ENCODE results near the gene IRAK2.

GRCh38 chr3:10235551-10235950 is 70.8 kb downstream of the IRAK2 start:
- TF ChIP-seq, protein P1, sequence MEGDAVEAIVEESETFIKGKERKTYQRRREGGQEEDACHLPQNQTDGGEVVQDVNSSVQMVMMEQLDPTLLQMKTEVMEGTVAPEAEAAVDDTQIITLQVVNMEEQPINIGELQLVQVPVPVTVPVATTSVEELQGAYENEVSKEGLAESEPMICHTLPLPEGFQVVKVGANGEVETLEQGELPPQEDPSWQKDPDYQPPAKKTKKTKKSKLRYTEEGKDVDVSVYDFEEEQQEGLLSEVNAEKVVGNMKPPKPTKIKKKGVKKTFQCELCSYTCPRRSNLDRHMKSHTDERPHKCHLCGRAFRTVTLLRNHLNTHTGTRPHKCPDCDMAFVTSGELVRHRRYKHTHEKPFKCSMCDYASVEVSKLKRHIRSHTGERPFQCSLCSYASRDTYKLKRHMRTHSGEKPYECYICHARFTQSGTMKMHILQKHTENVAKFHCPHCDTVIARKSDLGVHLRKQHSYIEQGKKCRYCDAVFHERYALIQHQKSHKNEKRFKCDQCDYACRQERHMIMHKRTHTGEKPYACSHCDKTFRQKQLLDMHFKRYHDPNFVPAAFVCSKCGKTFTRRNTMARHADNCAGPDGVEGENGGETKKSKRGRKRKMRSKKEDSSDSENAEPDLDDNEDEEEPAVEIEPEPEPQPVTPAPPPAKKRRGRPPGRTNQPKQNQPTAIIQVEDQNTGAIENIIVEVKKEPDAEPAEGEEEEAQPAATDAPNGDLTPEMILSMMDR (IDR thresholded peaks at IDR 0.05), result no peak
- TF ChIP-seq SIN3A (IDR thresholded peaks at IDR 0.05; ENCODE audit: borderline replicate concordance, insufficient read depth, low read depth, low read length) (no peak), POLR2AphosphoS5 (IDR thresholded peaks at IDR 0.05; ENCODE audit: low read depth, low read length) (no peak), TCF7L2 (IDR thresholded peaks at IDR 0.05; ENCODE audit: low read depth, low read length) (no peak)
- TF ChIP-seq, protein P2, sequence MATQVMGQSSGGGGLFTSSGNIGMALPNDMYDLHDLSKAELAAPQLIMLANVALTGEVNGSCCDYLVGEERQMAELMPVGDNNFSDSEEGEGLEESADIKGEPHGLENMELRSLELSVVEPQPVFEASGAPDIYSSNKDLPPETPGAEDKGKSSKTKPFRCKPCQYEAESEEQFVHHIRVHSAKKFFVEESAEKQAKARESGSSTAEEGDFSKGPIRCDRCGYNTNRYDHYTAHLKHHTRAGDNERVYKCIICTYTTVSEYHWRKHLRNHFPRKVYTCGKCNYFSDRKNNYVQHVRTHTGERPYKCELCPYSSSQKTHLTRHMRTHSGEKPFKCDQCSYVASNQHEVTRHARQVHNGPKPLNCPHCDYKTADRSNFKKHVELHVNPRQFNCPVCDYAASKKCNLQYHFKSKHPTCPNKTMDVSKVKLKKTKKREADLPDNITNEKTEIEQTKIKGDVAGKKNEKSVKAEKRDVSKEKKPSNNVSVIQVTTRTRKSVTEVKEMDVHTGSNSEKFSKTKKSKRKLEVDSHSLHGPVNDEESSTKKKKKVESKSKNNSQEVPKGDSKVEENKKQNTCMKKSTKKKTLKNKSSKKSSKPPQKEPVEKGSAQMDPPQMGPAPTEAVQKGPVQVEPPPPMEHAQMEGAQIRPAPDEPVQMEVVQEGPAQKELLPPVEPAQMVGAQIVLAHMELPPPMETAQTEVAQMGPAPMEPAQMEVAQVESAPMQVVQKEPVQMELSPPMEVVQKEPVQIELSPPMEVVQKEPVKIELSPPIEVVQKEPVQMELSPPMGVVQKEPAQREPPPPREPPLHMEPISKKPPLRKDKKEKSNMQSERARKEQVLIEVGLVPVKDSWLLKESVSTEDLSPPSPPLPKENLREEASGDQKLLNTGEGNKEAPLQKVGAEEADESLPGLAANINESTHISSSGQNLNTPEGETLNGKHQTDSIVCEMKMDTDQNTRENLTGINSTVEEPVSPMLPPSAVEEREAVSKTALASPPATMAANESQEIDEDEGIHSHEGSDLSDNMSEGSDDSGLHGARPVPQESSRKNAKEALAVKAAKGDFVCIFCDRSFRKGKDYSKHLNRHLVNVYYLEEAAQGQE (IDR thresholded peaks at IDR 0.05; ENCODE audit: insufficient read depth in 1 of 2, low read depth in 2 of 2, low read length in 1 of 2), result no peak

Data from Panc1 (cell line).